Measurements from ENCODE around the gene FAM83E.

DNA sequence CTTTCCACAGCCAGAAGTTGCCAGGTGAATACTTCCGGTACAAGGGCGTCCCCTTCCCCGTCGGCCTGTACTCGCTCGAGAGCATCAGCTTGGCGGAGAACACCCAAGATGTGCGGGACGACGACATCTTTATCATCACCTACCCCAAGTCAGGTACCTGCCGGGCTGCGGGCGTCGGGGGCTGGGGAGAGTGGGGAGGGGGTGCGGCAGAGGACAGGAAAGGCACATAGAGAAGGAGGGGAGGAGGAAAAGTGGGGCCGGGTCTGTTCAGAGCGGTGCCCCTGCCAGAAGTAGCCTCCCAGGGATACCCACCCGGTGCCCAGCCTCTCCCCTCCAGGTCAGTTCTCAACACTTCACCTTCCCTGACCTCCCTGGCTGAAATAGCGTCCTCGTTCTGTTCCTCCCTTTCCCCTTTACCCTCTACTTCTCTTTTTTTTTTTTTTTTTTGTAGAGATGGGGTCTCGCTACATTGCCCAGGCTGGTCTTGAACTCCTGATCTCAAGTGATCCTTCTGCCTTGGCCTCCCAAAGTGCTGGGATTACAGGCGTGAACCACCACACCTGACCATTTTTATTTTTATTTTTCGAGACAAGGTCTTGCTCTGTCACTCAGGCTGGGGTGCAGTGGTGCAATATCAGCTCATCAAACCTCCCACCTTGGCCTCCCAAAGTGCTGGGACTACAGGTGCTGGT, 38.8 kb downstream of the FAM83E start:
- no peak for TF ChIP-seq POLR2A (IDR thresholded peaks at IDR 0.05)
- TF ChIP-seq, protein P1, sequence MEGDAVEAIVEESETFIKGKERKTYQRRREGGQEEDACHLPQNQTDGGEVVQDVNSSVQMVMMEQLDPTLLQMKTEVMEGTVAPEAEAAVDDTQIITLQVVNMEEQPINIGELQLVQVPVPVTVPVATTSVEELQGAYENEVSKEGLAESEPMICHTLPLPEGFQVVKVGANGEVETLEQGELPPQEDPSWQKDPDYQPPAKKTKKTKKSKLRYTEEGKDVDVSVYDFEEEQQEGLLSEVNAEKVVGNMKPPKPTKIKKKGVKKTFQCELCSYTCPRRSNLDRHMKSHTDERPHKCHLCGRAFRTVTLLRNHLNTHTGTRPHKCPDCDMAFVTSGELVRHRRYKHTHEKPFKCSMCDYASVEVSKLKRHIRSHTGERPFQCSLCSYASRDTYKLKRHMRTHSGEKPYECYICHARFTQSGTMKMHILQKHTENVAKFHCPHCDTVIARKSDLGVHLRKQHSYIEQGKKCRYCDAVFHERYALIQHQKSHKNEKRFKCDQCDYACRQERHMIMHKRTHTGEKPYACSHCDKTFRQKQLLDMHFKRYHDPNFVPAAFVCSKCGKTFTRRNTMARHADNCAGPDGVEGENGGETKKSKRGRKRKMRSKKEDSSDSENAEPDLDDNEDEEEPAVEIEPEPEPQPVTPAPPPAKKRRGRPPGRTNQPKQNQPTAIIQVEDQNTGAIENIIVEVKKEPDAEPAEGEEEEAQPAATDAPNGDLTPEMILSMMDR (IDR thresholded peaks at IDR 0.05), result no peak

Measured in prostate gland (tissue), 2 donors.